PC-3 (cell line): ENCODE measurements around the gene ATP8A2. TPM values are rescaled to one million over a fixed set of nuclear protein-coding genes. Genes with fewer than 3 reads are reported as not detected.

Source experiments
- ATAC-seq: fragments of 200-7000 bp; cut with Tn5 transposase; 2 replicates; pipeline ENCODE4 v1.9.1; 2020; ENCODE audit warnings: mild to moderate bottlenecking, moderate library complexity
- BruUV-seq: library from RNA; stranded (reverse); fragments of 400-500 nt; replicated peaks from 2 replicates; lab custom pipeline; 2021; lab: Mats Ljungman, UMichigan
- CTCF ChIA-PET: fragments of 300-600 bp; sonication (Branson Sonifier 250); formaldehyde crosslinking; loops from one replicate; lab custom pipeline; 2022; ENCODE audit warnings: antibody characterized with exemption; lab: Charles Lee
- POLR2A ChIA-PET: fragments of 300-600 bp; sonication (Branson Sonifier 250); formaldehyde crosslinking; loops from one replicate; lab custom pipeline; 2022; ENCODE audit warnings: antibody characterized with exemption; ENCODE audit not compliant: unreplicated experiment; lab: Charles Lee
- DNase-seq: peaks from one replicate; pipeline ENCODE4 v3.0.0-alpha.2; 2015
- H2AFZ ChIP-seq: fragments of 300-600 bp; sonication (generic); 2 replicates; pipeline ENCODE4 v1.6.0; 2016; ENCODE audit warnings: antibody characterized with exemption, low read length
- H3F3A ChIP-seq: fragments of 300-600 bp; sonication (generic); one replicate; pipeline ENCODE4 v1.6.0; 2017; ENCODE audit warnings: antibody characterized with exemption, low read length, control low read depth, mild to moderate bottlenecking; ENCODE audit not compliant: unreplicated experiment
- H3K27ac ChIP-seq: fragments of 300-600 bp; sonication (generic); 2 replicates; pipeline ENCODE4 v1.5.1; 2016; ENCODE audit warnings: mild to moderate bottlenecking, low read length
- H3K27me3 ChIP-seq: fragments of 300-600 bp; sonication (generic); 2 replicates; pipeline ENCODE4 v1.6.1; 2016; ENCODE audit warnings: low read length, mixed read lengths
- H3K36me3 ChIP-seq: fragments of 300-600 bp; sonication (generic); 2 replicates; pipeline ENCODE4 v1.6.1; 2016; ENCODE audit warnings: low read depth, mixed run types, low read length, mixed read lengths
- H3K4me1 ChIP-seq: fragments of 300-600 bp; sonication (generic); 2 replicates; pipeline ENCODE4 v1.5.1; 2016; ENCODE audit warnings: low read length; ENCODE audit not compliant: insufficient read depth
- H3K4me2 ChIP-seq: fragments of 300-600 bp; sonication (generic); 2 replicates; pipeline ENCODE4 v1.6.0; 2016; ENCODE audit warnings: low read length
- H3K4me3 ChIP-seq: fragments of 300-600 bp; sonication (generic); 2 replicates; pipeline ENCODE4 v1.5.1; 2016; ENCODE audit warnings: mild to moderate bottlenecking, low read length, mixed read lengths
- H3K79me2 ChIP-seq: fragments of 300-600 bp; sonication (generic); 2 replicates; pipeline ENCODE4 v1.6.1; 2017; ENCODE audit warnings: low read length, mixed read lengths
- H3K9ac ChIP-seq: fragments of 300-600 bp; sonication (generic); 2 replicates; pipeline ENCODE4 v1.6.0; 2016; ENCODE audit warnings: mild to moderate bottlenecking, low read length
- H3K9me2 ChIP-seq: fragments of 300-600 bp; sonication (generic); replicated peaks from 2 replicates; pipeline ENCODE4 v1.6.1; 2016; ENCODE audit warnings: mixed run types, low read length, mixed read lengths
- H3K9me3 ChIP-seq: fragments of 300-600 bp; sonication (generic); 2 replicates; pipeline ENCODE4 v1.6.1; 2016; ENCODE audit warnings: low read length, mixed read lengths
- H4K20me1 ChIP-seq: fragments of 300-600 bp; sonication (generic); 2 replicates; pipeline ENCODE4 v1.6.1; 2016; ENCODE audit warnings: low read length, mixed read lengths
- EZH2 ChIP-seq: fragments of 300-600 bp; sonication (generic); IDR thresholded peaks from one replicate; pipeline ENCODE4 v1.6.1; 2017; ENCODE audit warnings: antibody characterized with exemption, mild to moderate bottlenecking, low read length; ENCODE audit not compliant: unreplicated experiment
- EZH2phosphoT487 ChIP-seq: fragments of 300-600 bp; sonication (generic); IDR thresholded peaks from 2 replicates; pipeline ENCODE4 v1.6.1; 2018; ENCODE audit warnings: mild to moderate bottlenecking, antibody characterized with exemption, low read length, borderline replicate concordance
- intact Hi-C: fragments of 100-400 bp; cut with micrococcal nuclease; formaldehyde crosslinking; loops from 2 replicates; pipeline ENCODE4 v1.9.0; 2023
- total RNA-seq: library from RNA; depleted of rRNA; stranded (reverse); fragments of >200 nt; gene quantifications from 2 replicates; pipeline ENCODE4 v1.2.3, GENCODE V29; 2014
- TF ChIP-seq, protein P1 (sequence below): fragments of 300-600 bp; sonication (generic); conservative IDR thresholded peaks from 2 replicates; pipeline ENCODE4 v1.5.1; 2017; ENCODE audit warnings: antibody characterized with exemption, low read depth, mild to moderate bottlenecking, low read length

Gene ATP8A2
- total RNA-seq, 1 experiment from 2014 or later: 0.04 TPM

DNA sequence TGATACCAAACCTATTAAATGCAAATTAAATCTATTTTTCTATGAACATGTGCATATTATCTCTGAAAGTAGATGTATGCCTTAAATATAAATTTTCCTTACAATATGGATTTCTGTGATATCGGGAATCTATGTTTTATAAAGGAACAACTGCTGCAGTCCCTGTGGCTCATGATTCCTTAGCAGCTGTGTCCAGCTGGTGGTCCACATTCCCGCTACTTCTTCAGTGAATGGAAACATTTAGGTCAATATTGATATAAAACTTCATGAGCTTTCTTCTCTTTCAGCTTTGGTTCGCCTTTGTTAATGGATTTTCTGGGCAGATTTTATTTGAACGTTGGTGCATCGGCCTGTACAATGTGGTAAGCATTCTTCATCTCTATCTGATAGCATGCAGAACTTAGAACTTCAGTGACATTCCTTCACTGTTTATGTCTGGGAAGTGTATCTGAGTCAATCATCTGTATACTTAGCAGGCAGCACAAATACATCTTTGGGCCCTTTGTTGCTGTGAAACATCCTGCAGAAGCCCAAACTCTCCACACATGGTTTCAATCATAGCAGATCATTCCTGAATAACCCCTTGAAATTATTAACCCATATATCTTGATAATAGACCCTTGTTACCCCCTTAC is 456.2 kb downstream of the ATP8A2 start:
- CTCF ChIA-PET: no interaction called here
- Histone ChIP-seq H3K27me3 (no peaks in the 10 kb centered on the region), H3K4me3 (no peak overlapping the region), H3K9me3 (no peaks in the 10 kb centered on the region), H4K20me1 (no peaks in the 10 kb centered on the region), H2AFZ (no peak overlapping the region), H3K27ac (no peak overlapping the region), H3K9ac (no peak overlapping the region), H3K4me2 (no peak overlapping the region), H3F3A (no peaks in the 10 kb centered on the region), H3K79me2 (no peaks in the 10 kb centered on the region), H3K36me3 (no peaks in the 10 kb centered on the region), H3K9me2 (no peaks in the 10 kb centered on the region), H3K4me1 (no peaks in the 10 kb centered on the region)
- DNase-seq (no peak), ATAC-seq (no peak)
- no TSS peak for BruUV-seq
- POLR2A ChIA-PET: no interaction called here
- TF ChIP-seq, protein P1, sequence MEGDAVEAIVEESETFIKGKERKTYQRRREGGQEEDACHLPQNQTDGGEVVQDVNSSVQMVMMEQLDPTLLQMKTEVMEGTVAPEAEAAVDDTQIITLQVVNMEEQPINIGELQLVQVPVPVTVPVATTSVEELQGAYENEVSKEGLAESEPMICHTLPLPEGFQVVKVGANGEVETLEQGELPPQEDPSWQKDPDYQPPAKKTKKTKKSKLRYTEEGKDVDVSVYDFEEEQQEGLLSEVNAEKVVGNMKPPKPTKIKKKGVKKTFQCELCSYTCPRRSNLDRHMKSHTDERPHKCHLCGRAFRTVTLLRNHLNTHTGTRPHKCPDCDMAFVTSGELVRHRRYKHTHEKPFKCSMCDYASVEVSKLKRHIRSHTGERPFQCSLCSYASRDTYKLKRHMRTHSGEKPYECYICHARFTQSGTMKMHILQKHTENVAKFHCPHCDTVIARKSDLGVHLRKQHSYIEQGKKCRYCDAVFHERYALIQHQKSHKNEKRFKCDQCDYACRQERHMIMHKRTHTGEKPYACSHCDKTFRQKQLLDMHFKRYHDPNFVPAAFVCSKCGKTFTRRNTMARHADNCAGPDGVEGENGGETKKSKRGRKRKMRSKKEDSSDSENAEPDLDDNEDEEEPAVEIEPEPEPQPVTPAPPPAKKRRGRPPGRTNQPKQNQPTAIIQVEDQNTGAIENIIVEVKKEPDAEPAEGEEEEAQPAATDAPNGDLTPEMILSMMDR: no peak
- TF ChIP-seq EZH2: no peak
- TF ChIP-seq EZH2phosphoT487: no peak
- intact Hi-C loops: loop anchor here (10.0 kb wide), 1 partner anchor 253 kb away; no protein-coding TSS in a partner anchor

DNA sequence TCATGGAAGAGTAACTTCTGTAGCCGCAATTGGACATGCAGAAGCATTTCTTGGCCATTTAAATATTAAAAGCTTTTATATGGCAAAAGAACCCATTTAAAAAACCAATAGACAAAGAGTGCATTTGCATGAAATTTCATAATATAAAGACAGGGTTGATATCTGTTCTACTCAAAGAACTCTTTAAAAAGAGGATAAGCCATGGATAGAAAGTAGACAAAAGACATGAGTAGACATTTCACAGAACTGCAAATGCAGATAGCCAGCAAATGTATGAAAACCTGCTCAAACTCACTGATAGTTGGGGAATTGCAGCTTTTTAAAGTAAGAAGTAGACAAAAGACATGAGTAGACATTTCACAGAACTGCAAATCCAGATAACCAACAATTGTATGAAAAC is 462.0 kb downstream of the ATP8A2 start:
- H2AFZ ChIP-seq: no peak overlapping the region
- H4K20me1 ChIP-seq: no peaks in the 10 kb centered on the region
- no peak overlapping the region for H3K4me2 ChIP-seq
- H3K9ac ChIP-seq: no peak overlapping the region
- ATAC-seq (no peak), DNase-seq (no peak)
- no peaks in the 10 kb centered on the region for H3K4me1 ChIP-seq
- no peak overlapping the region for H3K4me3 ChIP-seq
- no peaks in the 10 kb centered on the region for H3K27me3 ChIP-seq
- no peak overlapping the region for H3K27ac ChIP-seq
- BruUV-seq: no TSS peak
- TF ChIP-seq, protein P1: no peak
- TF ChIP-seq EZH2phosphoT487: no peak
- TF ChIP-seq EZH2: no peak
- no peaks in the 10 kb centered on the region for H3K36me3 ChIP-seq
- H3K79me2 ChIP-seq: no peaks in the 10 kb centered on the region
- no peaks in the 10 kb centered on the region for H3F3A ChIP-seq
- CTCF ChIA-PET: no interaction called here
- no peaks in the 10 kb centered on the region for H3K9me3 ChIP-seq
- H3K9me2 ChIP-seq: no peaks in the 10 kb centered on the region
- intact Hi-C loops: no loop called here
- POLR2A ChIA-PET: no interaction called here

DNA sequence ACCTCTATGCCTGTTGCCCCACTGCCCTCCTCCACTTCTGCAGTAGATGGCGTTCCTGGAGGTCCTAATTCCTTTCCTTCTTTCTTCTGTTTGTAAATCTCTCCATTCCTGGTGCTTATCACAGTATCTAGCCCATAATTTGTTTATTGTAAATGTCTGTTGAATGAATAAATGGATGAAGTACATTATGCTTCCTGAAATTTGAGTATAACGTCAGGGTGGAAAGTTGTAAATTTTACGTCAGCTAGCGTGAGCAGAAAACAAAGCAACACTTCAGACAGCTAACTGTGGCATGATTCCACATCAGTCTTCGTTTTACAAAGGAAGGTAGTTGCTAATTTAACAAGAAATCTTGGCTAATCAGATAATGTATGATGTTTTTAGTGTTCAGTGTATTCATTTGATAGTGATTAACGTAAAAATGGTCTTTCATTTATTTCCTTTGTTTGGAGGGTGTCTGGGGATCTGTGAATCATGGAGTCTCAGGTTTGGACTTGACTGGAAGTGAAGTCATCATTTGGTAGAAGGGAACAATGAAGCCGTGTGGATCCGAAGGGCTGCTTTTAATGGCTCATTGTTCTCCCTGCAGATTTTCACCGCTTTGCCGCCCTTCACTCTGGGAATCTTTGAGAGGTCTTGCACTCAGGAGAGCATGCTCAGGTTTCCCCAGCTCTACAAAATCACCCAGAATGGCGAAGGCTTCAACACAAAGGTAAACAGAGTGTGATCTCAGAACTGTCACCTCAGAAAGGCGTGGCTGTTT is 465.0 kb downstream of the ATP8A2 start:
- Histone ChIP-seq H3F3A (no peaks in the 10 kb centered on the region), H3K4me1 (peaks cover 15% of the 10 kb centered on the region), H3K4me3 (no peak overlapping the region), H3K9me3 (no peaks in the 10 kb centered on the region), H3K79me2 (no peaks in the 10 kb centered on the region), H3K27me3 (no peaks in the 10 kb centered on the region), H3K9ac (no peak overlapping the region), H3K27ac (no peak overlapping the region), H3K4me2 (no peak overlapping the region), H3K36me3 (no peaks in the 10 kb centered on the region), H4K20me1 (no peaks in the 10 kb centered on the region), H3K9me2 (no peaks in the 10 kb centered on the region), H2AFZ (no peak overlapping the region)
- BruUV-seq: no TSS peak
- ChIA-PET POLR2A (no interaction called here), CTCF (no interaction called here)
- ATAC-seq (no peak), DNase-seq (no peak)
- TF ChIP-seq EZH2: no peak
- TF ChIP-seq, protein P1: no peak
- no peak for TF ChIP-seq EZH2phosphoT487
- intact Hi-C loops: no loop called here
